ENCODE results near the gene GBA3. TPM values are rescaled to one million over a fixed set of nuclear protein-coding genes. Genes with fewer than 3 reads are reported as not detected.

Gene GBA3
- polyA plus RNA-seq, 1 experiment, result not detected

DNA sequence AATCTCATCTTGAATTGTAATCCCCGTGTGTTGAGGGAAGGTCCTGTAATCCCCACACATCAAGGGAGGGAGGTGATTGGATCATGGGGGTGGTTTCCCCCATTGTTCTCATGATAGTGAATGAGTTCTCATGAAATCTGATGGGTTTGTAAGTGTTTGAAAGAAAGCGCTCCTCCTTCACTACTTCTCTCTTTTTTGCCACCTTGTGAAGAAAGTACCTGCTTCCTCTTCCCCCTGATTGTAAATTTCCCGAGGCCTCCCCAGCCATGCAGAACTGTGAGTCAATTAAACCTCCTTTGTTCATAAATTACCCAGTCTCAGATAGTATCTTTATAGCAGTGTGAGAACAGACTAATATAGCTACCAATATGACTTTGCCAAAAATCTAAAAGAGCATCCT, 41.1 kb downstream of the GBA3 start:
- Histone ChIP-seq H3K27me3 (ENCODE audit: control insufficient read depth, insufficient read depth, low read length) (no peaks in the 10 kb centered on the region), H3K36me3 (ENCODE audit: control insufficient read depth, insufficient read depth, low read length) (no peaks in the 10 kb centered on the region), H3K4me3 (ENCODE audit: low read depth, low read length) (no peak overlapping the region)
- ChIA-PET CTCF (no interaction called here), POLR2A (no interaction called here)
- TF ChIP-seq, protein P1, sequence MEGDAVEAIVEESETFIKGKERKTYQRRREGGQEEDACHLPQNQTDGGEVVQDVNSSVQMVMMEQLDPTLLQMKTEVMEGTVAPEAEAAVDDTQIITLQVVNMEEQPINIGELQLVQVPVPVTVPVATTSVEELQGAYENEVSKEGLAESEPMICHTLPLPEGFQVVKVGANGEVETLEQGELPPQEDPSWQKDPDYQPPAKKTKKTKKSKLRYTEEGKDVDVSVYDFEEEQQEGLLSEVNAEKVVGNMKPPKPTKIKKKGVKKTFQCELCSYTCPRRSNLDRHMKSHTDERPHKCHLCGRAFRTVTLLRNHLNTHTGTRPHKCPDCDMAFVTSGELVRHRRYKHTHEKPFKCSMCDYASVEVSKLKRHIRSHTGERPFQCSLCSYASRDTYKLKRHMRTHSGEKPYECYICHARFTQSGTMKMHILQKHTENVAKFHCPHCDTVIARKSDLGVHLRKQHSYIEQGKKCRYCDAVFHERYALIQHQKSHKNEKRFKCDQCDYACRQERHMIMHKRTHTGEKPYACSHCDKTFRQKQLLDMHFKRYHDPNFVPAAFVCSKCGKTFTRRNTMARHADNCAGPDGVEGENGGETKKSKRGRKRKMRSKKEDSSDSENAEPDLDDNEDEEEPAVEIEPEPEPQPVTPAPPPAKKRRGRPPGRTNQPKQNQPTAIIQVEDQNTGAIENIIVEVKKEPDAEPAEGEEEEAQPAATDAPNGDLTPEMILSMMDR (IDR thresholded peaks at IDR 0.05; ENCODE audit: insufficient read depth, low read depth, low read length), result no peak
- DNase-seq (ENCODE audit: low read depth), result no peak

DNA sequence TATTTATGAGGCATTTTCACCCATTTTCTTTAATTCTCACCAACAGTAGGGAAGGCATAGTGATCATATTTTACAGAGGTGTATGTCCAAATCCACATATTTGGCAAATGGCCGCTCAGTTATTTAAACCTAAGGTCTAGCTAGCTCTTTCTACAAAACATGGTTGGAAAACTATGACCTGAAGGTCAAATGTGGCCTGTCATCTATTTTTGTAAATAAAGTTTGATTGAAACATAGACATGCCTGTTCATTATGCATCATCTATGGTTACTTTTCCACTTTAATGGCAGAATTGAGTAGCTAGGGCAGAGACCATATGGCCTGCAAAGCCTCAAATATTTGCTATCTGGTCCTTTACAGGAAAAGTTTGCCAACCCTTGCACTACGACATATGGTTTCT, 44.2 kb downstream of the GBA3 start:
- CTCF ChIA-PET, result no interaction called here
- no peak for DNase-seq (ENCODE audit: low read depth)
- no peaks in the 10 kb centered on the region for H3K27me3 ChIP-seq (ENCODE audit: control insufficient read depth, insufficient read depth, low read length)
- POLR2A ChIA-PET, result no interaction called here
- no peak overlapping the region for H3K4me3 ChIP-seq (ENCODE audit: low read depth, low read length)
- TF ChIP-seq, protein P1 (IDR thresholded peaks at IDR 0.05; ENCODE audit: insufficient read depth, low read depth, low read length), result no peak
- no peaks in the 10 kb centered on the region for H3K36me3 ChIP-seq (ENCODE audit: control insufficient read depth, insufficient read depth, low read length)

DNA sequence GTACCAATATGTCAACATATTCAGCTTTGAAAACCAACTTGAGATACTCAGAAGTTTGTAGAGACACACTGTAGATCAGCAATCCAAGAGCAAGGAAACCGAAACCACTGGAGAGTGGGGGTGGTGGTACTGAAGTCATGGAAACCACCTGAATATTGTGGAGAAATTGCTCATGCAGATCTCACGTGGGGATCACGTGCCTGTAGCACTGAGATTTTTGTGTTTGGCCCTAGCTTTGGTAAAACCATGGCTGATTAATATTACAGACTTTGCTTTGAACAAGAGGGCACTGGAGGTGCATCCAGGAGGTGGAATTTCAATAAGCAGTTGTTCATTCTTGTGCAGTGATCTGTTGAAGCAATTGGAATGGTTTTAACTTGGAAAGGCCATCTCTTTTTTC, 47.2 kb downstream of the GBA3 start:
- H3K27me3 ChIP-seq (ENCODE audit: control insufficient read depth, insufficient read depth, low read length), result no peaks in the 10 kb centered on the region

DNA sequence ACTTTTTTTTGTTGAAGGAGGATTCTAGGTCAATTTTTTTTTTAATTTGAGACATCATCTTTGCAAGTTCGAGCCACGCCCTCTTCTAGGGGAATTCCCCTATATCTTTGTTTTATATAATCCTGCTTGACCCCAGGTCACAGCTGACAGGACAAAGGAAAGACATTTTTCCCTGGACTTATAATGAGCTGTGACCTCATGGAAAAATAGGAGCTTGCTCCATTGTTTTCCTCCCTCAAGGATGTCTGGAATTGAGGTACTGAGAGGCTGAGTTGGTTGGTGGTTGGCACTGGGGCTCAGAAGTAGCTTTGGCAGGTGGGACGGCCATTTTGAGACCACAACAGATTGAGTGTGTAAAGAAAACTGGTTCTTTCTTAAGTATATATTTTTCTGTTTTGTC, 49.0 kb downstream of the GBA3 start:
- Histone ChIP-seq H3K4me3 (ENCODE audit: low read depth, low read length) (no peak overlapping the region), H3K27me3 (ENCODE audit: control insufficient read depth, insufficient read depth, low read length) (no peaks in the 10 kb centered on the region), H3K36me3 (ENCODE audit: control insufficient read depth, insufficient read depth, low read length) (no peaks in the 10 kb centered on the region)
- no peak for DNase-seq (ENCODE audit: low read depth)
- ChIA-PET CTCF (no interaction called here), POLR2A (no interaction called here)
- TF ChIP-seq, protein P1 (IDR thresholded peaks at IDR 0.05; ENCODE audit: insufficient read depth, low read depth, low read length), result no peak

More for the DNA sequence above, 47.2 kb downstream of the GBA3 start:
- POLR2A ChIA-PET, result no interaction called here
- H3K36me3 ChIP-seq (ENCODE audit: control insufficient read depth, insufficient read depth, low read length), result no peaks in the 10 kb centered on the region
- no peak overlapping the region for H3K4me3 ChIP-seq (ENCODE audit: low read depth, low read length)
- DNase-seq (ENCODE audit: low read depth), result no peak
- CTCF ChIA-PET, result no interaction called here
- TF ChIP-seq, protein P1 (IDR thresholded peaks at IDR 0.05; ENCODE audit: insufficient read depth, low read depth, low read length), result no peak

DNA sequence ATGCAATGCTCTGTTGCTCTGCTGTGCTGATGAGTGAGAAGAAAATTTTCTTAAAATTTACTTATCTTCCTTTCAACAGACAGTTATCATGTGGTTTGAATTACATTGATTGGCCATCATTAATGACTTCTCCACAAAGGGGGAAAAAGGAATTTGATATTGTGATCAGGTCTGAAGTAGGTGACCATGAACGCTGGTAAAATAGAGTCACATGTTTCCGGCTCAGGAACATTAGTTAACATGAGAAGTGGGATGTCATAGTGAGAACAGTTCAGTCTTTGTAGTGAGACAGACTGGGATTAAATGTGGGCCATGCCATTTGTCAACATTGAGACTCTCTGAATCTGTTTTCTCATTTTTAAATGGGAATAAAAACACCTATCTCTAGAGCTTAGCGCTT, 50.6 kb downstream of the GBA3 start:
- DNase-seq (ENCODE audit: low read depth), result no peak
- ChIA-PET CTCF (no interaction called here), POLR2A (no interaction called here)
- Histone ChIP-seq H3K36me3 (ENCODE audit: control insufficient read depth, insufficient read depth, low read length) (no peaks in the 10 kb centered on the region), H3K4me3 (ENCODE audit: low read depth, low read length) (no peak overlapping the region), H3K27me3 (ENCODE audit: control insufficient read depth, insufficient read depth, low read length) (no peaks in the 10 kb centered on the region)
- TF ChIP-seq, protein P1 (IDR thresholded peaks at IDR 0.05; ENCODE audit: insufficient read depth, low read depth, low read length), result no peak

All from BJ (cell line).